H1 (cell line): ENCODE results near the gene GPR65. TPM values are rescaled to one million over a fixed set of nuclear protein-coding genes. Genes with fewer than 3 reads are reported as not detected.
A peak's percentile ranks its signal among the peaks of the same experiment; 100 is the strongest.

ENCODE experiments used
- CHD2 ChIP-seq: IDR thresholded peaks from 2 replicates; pipeline ENCODE4 v1.6.1; 2012; ENCODE audit warnings: low read length, improper control_type of control experiment
- CHD7 ChIP-seq: fragments of 300-600 bp; sonication (generic); IDR thresholded peaks from 2 replicates; pipeline ENCODE4 v1.7.1; 2012; ENCODE audit warnings: low read length, moderate library complexity, mild to moderate bottlenecking, inconsistent platforms; ENCODE audit not compliant: insufficient replicate concordance
- EZH2 ChIP-seq: fragments of 200-600 bp; sonication (generic); IDR thresholded peaks from 2 replicates; pipeline ENCODE4 v1.7.1; 2012; ENCODE audit warnings: low read depth, mild to moderate bottlenecking, moderate library complexity, low read length, inconsistent platforms; ENCODE audit not compliant: severe bottlenecking
- GABPA ChIP-seq: IDR thresholded peaks from 2 replicates; pipeline ENCODE4 v1.6.1; 2011; ENCODE audit warnings: mild to moderate bottlenecking, low read length, moderate library complexity, borderline replicate concordance; ENCODE audit not compliant: insufficient read depth
- JUN ChIP-seq: IDR thresholded peaks from 2 replicates; pipeline ENCODE4 v1.6.1; 2011; ENCODE audit warnings: low read depth, mild to moderate bottlenecking, improper control_type of control experiment, low read length
- NANOG ChIP-seq: IDR thresholded peaks from 2 replicates; pipeline ENCODE4 v1.6.1; 2011; ENCODE audit warnings: low read length, low read depth, mild to moderate bottlenecking, inconsistent platforms; ENCODE audit not compliant: insufficient read depth, poor library complexity, severe bottlenecking
- POU5F1 ChIP-seq: IDR thresholded peaks from 2 replicates; pipeline ENCODE4 v1.6.1; 2011; ENCODE audit warnings: low read depth, mild to moderate bottlenecking, low read length, moderate library complexity
- polyA plus RNA-seq, 7 experiments: library from polyadenylated mRNA; depleted of rRNA in 3 of 7; stranded (reverse) in 5 of 7; unstranded in 2 of 7; fragments of >200 nt in 5 of 7; fragments of 200-250 nt in 2 of 7; gene quantifications; 1 replicate in 5 of 7; 2 replicates in 1 of 7; 4 replicates in 1 of 7; pipeline versions ENCODE4 v1.2.1 to v1.2.3, GENCODE V29; 2011 to 2013; ENCODE audit warnings: missing spikeins in 2 of 7, mixed read lengths in 2 of 7
- total RNA-seq: library from RNA; stranded (reverse); fragmentation: NEBNext Ultra II Directional; extraction: Animal tissue kit (Norgen Biotek cat#: 25700); gene quantifications from 2 replicates; pipeline ENCODE4 v1.2.1, GENCODE V29; 2021
- TF ChIP-seq, protein P1 (sequence below): IDR thresholded peaks from 2 replicates; pipeline ENCODE4 v1.6.1; 2012; ENCODE audit warnings: inconsistent platforms

GPR65 gene
- total and polyA plus RNA-seq, 2 of the 8 experiments (the other 6 are each of a cell fraction or from before 2014, with no cell fraction given) = not detected

DNA sequence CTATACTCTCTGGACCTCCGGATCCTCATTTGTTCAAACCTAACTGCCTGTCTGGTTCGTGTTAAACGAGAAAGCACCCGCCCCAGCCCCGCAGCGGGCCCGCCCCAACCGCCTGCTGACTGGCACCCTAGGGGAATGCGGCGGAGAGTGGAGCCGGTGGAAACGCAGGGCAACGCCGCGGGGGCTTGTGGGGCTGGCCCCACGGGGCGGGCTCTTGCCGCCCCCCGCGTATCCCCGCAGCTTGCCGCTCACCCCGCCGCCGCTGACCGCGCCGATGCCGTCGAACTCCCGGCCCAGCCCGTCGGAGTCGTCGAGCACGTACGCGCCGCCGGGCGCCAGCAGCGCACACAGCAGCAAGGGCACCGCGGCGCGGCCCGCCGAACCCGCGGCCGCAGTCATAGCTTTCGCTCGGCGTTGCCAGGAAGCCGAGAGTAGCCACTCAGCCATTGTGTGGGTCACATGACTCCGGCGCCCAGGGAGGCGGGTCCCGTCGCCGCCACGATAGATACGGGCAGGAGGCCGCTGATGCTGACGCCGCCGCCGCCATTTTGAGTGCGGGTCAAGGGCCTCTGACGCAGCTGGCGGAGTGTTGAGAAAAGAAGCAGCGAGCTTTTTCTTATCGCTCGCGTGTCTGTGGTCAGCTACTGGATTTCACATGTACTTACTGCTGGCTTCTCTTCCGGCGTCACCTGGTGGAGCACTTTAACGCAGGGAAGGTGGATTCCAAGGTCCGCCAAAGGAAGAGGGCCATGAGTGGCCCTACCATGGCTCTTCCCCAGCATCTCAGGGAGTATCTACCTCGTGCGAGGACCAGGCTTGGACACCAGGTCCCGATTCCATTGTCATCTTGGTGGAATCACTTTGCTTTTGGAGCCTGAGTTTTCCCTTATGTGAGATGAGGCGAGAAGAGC lies 12.0 kb upstream of the GPR65 start, which contains the start of gene GALC (continued):
- TF ChIP-seq CHD7 (no peak), POU5F1 (no peak), EZH2 (peak; percentile 34), CHD2 (no peak), GABPA (0 out of 2 replicates have a peak, but pooled peaks have one; percentile 30), JUN (no peak), NANOG (peak; percentile 10)
- TF ChIP-seq, protein P1, sequence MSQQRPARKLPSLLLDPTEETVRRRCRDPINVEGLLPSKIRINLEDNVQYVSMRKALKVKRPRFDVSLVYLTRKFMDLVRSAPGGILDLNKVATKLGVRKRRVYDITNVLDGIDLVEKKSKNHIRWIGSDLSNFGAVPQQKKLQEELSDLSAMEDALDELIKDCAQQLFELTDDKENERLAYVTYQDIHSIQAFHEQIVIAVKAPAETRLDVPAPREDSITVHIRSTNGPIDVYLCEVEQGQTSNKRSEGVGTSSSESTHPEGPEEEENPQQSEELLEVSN = peak; percentile 89
